ENCODE data around the gene ITGB2. TPM values are rescaled to one million over a fixed set of nuclear protein-coding genes. Genes with fewer than 3 reads are reported as not detected.

Gene ITGB2
- total RNA-seq, 1 experiment from 2014 or later = 45.1 TPM

DNA sequence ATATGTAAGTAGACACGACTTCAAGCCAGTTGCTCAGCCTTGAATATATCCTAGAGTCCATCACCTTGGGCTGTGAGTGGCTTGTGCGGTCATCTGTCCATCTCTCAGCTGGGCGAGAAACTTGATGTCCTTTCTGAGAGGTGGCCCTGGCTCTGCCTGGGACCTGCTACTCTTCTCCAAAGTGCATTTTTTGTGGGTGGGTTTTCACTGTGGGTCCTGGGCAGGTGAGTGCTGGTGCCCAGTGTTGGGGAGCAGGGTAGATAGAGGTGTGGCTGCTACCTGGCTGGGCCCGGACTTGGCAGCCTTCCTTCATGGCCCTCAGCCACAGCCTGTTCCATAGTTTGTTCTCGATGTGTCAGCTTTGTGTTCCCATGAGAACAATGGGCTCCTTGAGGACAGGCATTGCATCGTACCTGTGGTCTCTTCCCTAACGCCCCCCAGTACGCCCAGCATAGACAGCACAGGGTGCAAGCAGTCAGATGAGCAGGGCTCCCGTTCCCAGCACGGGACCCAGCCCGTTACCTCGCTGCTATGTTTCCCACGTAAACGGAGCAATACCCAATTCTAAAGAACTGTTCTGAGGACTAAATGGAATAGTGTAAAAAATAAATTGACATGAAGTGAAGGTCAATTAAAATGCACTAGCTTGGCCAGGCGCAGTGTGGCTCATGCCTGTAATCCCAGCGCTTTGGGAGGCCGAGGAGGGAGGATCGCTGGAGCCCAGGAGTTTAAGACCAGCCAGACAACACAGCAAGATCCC is 18.3 kb upstream of the ITGB2 start:
- Histone ChIP-seq H3K9ac (ENCODE audit: low read length) (peak overlapping the region; percentile 84), H3K4me2 (ENCODE audit: low read length) (peak overlapping the region; percentile 89), H3K4me1 (ENCODE audit: insufficient read depth, low read length) (peaks cover 32% of the 10 kb centered on the region), H3F3A (ENCODE audit: low read length, unreplicated experiment) (no peaks in the 10 kb centered on the region), H3K9me2 (replicated peaks; ENCODE audit: low read length) (no peaks in the 10 kb centered on the region), H3K27ac (ENCODE audit: low read length) (peak overlapping the region; percentile 61), H3K36me3 (ENCODE audit: low read depth, low read length) (peaks cover 13% of the 10 kb centered on the region; the same call in 1 of the 2 replicates), H3K4me3 (ENCODE audit: low read length) (peak overlapping the region; percentile 95), H3K79me2 (ENCODE audit: low read length) (peaks cover 68% of the 10 kb centered on the region), H4K20me1 (ENCODE audit: low read length) (peaks cover 30% of the 10 kb centered on the region), H3K9me3 (ENCODE audit: low read length) (no peaks in the 10 kb centered on the region), H3K27me3 (ENCODE audit: low read length) (no peaks in the 10 kb centered on the region), H2AFZ (ENCODE audit: low read length) (peak overlapping the region; percentile 91)
- ATAC-seq = peak; percentile 22
- DNase-seq = peak; percentile 68
- BruUV-seq (replicated peaks) = TSS peak; percentile 81
- ChIA-PET POLR2A (ENCODE audit: unreplicated experiment) (interaction anchor here (0.6 kb wide), 1 partner anchor 12 kb away, joined by 4 read pairs; no protein-coding TSS in a partner anchor), CTCF (no interaction called here)
- intact Hi-C loops (cut with micrococcal nuclease) = no loop called here
- TF ChIP-seq EZH2phosphoT487 (IDR thresholded peaks at IDR 0.05; ENCODE audit: borderline replicate concordance, low read length) (no peak), EZH2 (IDR thresholded peaks at IDR 0.05; ENCODE audit: low read length, unreplicated experiment) (no peak)
- TF ChIP-seq, protein P1, sequence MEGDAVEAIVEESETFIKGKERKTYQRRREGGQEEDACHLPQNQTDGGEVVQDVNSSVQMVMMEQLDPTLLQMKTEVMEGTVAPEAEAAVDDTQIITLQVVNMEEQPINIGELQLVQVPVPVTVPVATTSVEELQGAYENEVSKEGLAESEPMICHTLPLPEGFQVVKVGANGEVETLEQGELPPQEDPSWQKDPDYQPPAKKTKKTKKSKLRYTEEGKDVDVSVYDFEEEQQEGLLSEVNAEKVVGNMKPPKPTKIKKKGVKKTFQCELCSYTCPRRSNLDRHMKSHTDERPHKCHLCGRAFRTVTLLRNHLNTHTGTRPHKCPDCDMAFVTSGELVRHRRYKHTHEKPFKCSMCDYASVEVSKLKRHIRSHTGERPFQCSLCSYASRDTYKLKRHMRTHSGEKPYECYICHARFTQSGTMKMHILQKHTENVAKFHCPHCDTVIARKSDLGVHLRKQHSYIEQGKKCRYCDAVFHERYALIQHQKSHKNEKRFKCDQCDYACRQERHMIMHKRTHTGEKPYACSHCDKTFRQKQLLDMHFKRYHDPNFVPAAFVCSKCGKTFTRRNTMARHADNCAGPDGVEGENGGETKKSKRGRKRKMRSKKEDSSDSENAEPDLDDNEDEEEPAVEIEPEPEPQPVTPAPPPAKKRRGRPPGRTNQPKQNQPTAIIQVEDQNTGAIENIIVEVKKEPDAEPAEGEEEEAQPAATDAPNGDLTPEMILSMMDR (conservative IDR thresholded peaks at IDR 0.05; ENCODE audit: low read depth, low read length) = no peak

- Histone ChIP-seq H3K4me3 (ENCODE audit: low read length) (no peak overlapping the region), H3K27ac (ENCODE audit: low read length) (no peak overlapping the region), H3F3A (ENCODE audit: low read length, unreplicated experiment) (peaks cover 6% of the 10 kb centered on the region), H3K27me3 (ENCODE audit: low read length) (no peaks in the 10 kb centered on the region), H3K79me2 (ENCODE audit: low read length) (peaks cover 62% of the 10 kb centered on the region), H3K4me1 (ENCODE audit: insufficient read depth, low read length) (peaks cover 38% of the 10 kb centered on the region), H3K36me3 (ENCODE audit: low read depth, low read length) (peaks cover 4% of the 10 kb centered on the region; the same call in 1 of the 2 replicates), H4K20me1 (ENCODE audit: low read length) (0 out of 2 replicates have a peak, but pooled peaks cover 1% of the 10 kb centered on the region), H2AFZ (ENCODE audit: low read length) (no peak overlapping the region), H3K9me2 (replicated peaks; ENCODE audit: low read length) (no peaks in the 10 kb centered on the region), H3K4me2 (ENCODE audit: low read length) (no peak overlapping the region), H3K9me3 (ENCODE audit: low read length) (no peaks in the 10 kb centered on the region), H3K9ac (ENCODE audit: low read length) (no peak overlapping the region)
- ChIA-PET POLR2A (ENCODE audit: unreplicated experiment) (interaction anchor here (0.7 kb wide), 1 partner anchor 38 kb away, joined by 11 read pairs; no protein-coding TSS in a partner anchor), CTCF (no interaction called here)
- TF ChIP-seq EZH2 (IDR thresholded peaks at IDR 0.05; ENCODE audit: low read length, unreplicated experiment) = no peak
- no peak for TF ChIP-seq EZH2phosphoT487 (IDR thresholded peaks at IDR 0.05; ENCODE audit: borderline replicate concordance, low read length)
- TF ChIP-seq, protein P1 (conservative IDR thresholded peaks at IDR 0.05; ENCODE audit: low read depth, low read length) = no peak
- ATAC-seq (no peak), DNase-seq (no peak)
- intact Hi-C loops (cut with micrococcal nuclease) = no loop called here
- no TSS peak for BruUV-seq (replicated peaks)
Measured at GRCh38 chr21:44935533-44935927, 14.8 kb upstream of the ITGB2 start.
